ENCODE results near the gene RBM24.
A peak's percentile ranks its signal among the peaks of the same experiment; 100 is the strongest.

RBM24 gene

DNA sequence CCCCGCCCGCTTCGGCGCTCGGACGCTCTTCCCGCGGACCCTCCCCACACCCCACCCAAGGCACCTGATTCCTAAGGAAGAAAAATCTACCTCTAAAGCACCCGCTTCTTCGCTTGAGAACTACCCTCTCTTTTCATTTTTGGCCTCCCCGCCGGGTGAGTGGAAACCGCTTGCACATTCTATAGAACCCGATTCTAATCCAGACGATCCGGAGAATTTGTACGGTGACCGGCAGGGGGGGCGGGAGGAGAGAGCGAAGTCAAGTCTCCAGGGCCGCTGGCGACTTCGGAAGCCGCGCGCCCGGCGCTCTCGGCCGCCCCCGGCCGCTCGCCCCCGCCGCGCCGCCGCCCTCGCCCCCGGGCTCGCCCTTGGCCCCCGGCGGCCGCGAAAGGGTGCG lies at the start of gene RBM24:
TSS of gene RBM24 (plus strand) at position 262 of the 397 bp plus-strand sequence. CDS start 221 bp downstream, outside the sequence.
- peak; percentile 89 for DNase-seq (ENCODE audit: low read depth, low spot score)

DNA sequence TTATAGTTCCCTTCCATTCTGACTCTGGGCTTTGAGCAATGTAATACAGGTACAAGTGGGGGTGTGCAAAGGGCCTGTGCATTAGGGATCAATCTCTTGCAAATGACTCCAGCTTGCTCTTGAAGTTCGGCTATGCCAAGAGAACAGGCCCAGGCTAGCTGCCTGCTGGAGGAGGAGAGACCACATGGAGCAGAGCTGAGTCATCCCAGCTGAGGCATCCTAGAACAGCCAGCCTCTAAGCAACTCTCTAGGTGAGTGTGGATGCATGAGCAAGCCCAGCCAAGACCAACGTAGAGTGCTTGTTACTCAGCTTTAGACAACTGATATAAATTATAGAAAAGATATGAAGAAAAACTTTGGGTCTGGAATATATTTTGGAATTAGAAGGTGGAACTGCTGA lies 47.6 kb upstream of the RBM24 start:
- peak; percentile 19 for DNase-seq (ENCODE audit: low read depth, low spot score)

- no peak for DNase-seq (ENCODE audit: low read depth, low spot score)
Observed at GRCh38 chr6:17237246-17237645, 43.9 kb upstream of the RBM24 start.

- no peak for DNase-seq (ENCODE audit: low read depth, low spot score)
Observed at GRCh38 chr6:17239260-17239659, 41.9 kb upstream of the RBM24 start.

GRCh38 chr6:17240803-17241500 lies 40.2 kb upstream of the RBM24 start:
- DNase-seq (ENCODE audit: low read depth, low spot score) = no peak

DNA sequence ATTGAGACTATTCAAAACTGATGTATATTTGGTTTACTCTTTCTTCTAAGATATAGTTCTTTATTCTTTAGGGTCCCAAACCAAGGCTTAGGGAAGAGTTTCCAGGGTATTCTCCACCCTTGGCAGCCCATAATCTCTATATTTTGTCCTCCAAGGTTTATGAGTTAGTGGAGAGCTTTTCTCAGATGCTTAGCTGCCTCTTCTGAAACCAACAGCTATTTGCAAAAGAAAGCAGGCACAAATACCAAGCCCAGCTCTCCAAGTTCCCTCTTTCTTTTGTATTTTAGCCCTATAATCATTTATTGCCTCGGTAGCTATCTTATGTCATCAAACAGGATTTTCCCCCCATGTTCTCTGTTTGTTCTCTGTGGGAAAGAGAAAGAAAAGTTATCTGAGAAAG lies 39.1 kb upstream of the RBM24 start:
- DNase-seq (ENCODE audit: low read depth, low spot score) = no peak

DNA sequence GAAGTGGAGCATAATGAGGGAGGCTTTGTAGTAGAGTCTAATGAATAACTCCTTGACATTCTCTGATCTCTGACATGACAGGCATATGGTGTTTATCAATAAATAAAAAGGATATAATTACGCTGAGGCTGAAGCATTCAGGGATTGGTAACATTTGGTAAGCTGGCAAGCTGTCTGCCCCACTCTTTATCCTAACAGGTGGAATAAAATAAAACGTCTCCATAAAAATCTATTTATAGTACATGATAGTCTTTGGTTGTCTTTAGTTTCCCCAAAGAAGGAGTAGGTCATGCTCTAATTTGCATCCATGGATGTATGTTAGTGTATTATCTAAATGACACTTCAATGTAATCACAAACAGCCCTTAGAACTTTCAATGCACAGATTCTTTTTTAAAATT lies 30.9 kb upstream of the RBM24 start:
- no peak for DNase-seq (ENCODE audit: low read depth, low spot score)

DNA sequence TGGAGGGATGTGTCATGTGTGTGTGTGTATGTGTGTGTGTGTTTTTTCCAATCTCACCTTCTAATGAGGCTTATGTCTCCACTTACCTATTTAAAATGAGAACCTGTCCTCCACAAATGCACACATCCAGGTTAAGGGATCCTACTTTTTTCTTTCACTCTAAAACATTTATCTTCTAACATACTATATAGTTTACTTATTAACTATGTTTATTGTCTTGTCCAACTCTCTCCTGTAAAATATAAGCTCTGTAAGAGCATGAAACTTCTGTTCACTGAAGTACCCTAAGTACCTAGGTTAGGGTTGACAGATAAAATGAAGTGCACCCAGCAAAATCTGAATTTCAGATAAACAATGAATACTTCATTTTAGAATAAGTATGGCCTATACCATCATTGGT lies 29.2 kb upstream of the RBM24 start:
- no peak for DNase-seq (ENCODE audit: low read depth, low spot score)

GRCh38 chr6:17258749-17259148 lies 22.4 kb upstream of the RBM24 start:
- no peak for DNase-seq (ENCODE audit: low read depth, low spot score)

DNA sequence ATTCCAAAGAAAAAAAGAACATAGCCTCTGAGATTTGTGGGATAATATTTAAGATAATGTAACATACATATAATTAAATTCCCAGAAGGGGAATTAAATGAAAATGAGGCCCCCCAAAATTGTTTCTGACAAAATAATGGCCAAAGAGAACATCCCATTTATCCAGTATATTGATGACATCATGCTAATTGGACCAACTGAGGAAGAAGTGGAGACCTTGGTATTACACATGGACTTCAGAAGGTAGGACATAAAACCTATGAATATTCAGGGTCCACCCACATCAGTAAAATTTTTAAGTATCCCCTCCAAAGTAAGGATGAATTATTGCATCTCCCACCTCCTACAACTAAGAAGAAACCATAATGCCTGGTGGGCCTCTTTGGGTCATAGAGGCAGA lies 15.6 kb upstream of the RBM24 start:
- DNase-seq (ENCODE audit: low read depth, low spot score) = no peak

- peak; percentile 11 for DNase-seq (ENCODE audit: low read depth, low spot score)
Observed at GRCh38 chr6:17267566-17267965, 13.6 kb upstream of the RBM24 start.

DNA sequence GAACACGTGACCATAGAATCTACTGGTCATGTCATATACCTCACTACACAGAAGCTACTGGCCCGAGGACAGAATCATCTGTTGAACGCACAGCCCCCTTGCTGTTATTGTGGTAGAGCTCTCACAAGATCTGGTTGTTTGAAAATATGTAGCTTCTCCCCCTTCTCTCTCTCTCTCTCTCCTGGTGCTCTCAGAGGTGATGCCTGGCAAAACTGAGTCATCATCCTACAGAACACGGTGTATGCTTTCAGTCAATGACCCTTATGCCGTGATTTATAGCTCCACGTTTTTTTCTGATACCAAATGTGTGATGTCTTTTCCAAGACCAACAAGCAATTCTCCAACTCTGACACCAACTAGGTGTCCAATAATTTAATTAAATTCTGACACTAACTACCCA lies 13.0 kb upstream of the RBM24 start:
- DNase-seq (ENCODE audit: low read depth, low spot score) = peak; percentile 56

DNA sequence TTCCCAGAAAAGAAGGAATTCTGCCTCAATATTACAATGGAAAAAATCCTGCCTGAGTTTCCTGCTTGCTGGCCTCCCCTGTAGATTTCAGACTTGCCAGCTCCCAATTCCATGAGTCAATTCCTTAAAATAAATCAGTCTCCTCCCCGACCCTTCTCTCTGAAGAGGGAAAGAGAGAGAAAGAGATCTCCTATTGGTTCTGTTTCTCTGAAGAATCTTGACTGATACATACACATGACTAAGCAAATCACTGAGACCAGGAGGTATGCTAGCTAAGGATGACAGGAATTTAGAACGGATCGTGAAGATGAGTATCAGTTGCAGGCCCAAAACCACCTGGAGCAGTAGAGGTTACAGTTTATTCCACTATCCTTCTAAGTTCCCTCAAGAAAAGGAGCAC lies 11.3 kb upstream of the RBM24 start:
- peak; percentile 24 for DNase-seq (ENCODE audit: low read depth, low spot score)

DNA sequence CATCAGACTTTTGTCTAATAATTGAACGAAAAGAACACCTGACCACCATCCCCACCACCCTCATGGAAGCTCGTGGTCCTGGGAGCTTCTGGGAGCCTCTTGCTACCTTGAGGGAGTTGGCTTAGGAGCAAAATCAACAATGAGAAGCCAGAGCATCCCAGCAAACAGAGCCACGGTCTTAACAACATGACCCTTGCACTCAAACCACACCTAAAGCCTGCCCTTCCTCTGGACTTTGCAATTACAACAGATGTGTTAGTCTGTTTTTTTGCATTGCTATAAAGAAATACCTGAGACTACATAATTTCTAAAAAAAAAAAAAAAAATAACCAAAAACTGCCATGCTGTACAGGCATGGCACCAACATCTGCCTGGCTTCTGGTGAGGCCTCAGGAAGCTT lies 9.5 kb upstream of the RBM24 start:
- no peak for DNase-seq (ENCODE audit: low read depth, low spot score)

GRCh38 chr6:17276766-17277165 lies 4.4 kb upstream of the RBM24 start:
- peak; percentile 28 for DNase-seq (ENCODE audit: low read depth, low spot score)

DNA sequence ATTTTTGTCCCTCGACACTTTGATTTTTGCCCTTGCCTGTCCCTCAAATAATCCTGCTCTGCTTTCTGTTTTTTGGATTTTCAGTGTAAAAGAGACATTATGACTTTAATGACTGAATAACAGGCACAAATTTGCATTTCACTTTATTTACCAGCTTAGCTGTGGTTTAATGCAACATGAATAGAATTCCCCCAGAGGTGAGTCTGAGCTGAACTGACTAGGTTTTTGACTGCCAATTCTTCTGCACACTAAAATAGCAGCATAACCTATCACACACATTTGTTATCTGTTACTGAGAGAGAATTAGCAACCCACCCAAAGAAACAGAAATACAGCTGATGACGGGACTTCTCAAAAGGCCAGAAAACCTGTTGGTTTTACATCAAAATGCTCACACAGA lies 3.9 kb upstream of the RBM24 start:
- DNase-seq (ENCODE audit: low read depth, low spot score) = peak; percentile 69

- DNase-seq (ENCODE audit: low read depth, low spot score) = peak; percentile 75
Observed at GRCh38 chr6:17278289-17279063, 2.7 kb upstream of the RBM24 start.

GRCh38 chr6:17280138-17280537 lies 1.0 kb upstream of the RBM24 start:
- DNase-seq (ENCODE audit: low read depth, low spot score) = no peak

GRCh38 chr6:17280552-17281090 lies 540 bp upstream of the RBM24 start:
- peak; percentile 72 for DNase-seq (ENCODE audit: low read depth, low spot score)

DNA sequence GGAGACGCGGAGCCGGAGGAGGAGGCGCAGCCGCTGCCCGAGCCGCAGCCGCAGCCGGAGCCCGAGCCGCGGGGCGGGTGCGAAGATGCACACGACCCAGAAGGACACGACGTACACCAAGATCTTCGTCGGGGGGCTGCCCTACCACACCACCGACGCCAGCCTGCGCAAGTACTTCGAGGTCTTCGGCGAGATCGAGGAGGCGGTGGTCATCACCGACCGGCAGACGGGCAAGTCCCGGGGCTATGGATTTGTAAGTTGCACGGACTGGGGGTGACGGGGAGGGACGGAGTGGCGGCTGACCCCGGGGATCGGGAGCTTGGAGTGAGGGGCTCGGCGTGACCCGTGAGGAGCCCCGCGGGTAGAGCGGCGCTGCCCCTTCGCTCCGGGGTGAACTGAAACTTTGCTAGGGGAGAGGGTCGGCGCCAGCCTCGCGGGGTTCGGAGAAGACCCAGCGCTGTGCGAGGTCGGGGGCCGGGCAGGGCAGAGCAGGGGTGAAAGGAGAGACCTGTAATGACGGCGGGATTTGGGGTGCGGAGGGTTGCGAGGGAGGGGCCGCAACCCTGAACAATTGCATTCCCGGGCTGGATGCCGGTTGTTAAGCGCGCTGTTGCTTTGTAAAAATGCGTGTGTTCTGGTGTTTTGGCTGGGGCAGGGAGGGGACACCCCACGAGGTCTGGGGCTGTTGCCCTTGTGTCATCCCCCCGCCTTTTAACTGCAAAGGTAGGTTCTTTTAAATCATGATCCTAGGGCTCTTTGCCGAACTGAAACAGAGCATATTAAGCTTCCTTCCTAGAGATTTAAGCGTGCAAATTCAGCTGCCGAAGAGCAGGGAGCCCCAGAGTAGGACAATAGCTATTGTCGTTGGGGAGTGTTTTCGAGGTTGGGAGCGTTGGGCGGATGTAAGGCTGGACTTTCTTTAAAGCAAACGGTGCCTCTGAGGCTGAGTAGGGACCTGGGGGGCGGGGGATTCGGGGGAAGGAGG lies 628 bp downstream of the RBM24 start:
- peak; percentile 56 for DNase-seq (ENCODE audit: low read depth, low spot score)

DNA sequence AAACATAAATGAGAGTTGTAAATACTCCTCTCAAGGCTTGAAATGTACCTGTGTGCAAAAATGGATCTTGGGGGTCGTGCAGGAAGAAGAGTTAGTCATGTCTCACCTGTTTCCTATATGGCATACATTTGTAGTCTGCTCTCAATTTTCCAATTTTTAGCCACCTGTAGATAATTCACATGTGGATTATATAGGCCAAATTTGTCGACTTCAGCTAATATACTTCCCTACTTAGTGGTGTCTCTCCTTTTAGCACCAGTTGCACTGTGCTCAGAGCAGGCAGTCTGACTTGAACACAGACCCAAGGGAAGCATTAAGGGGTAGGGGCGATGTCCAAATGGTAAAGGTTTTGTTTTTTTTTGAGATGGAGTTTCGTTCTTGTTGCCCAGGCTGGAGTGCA lies 1.9 kb downstream of the RBM24 start:
- DNase-seq (ENCODE audit: low read depth, low spot score) = no peak

GRCh38 chr6:17289630-17290061 lies 8.5 kb downstream of the RBM24 start:
- DNase-seq (ENCODE audit: low read depth, low spot score) = no peak

Data from astrocyte of the hippocampus (primary cell).